GM21381 (cell line): Measurements from ENCODE around the gene ABCA10.
"Not testable (repeated sequence)": the region's sequence is repeated elsewhere in the genome, so short reads cannot be mapped to it uniquely, and the experiment has no call there.

Source experiments
- ATAC-seq: cut with Tn5 transposase; IDR thresholded peaks from one replicate; pipeline ENCODE4 v1.9.1; 2021; ENCODE audit warnings: mild to moderate bottlenecking, moderate library complexity; ENCODE audit not compliant: unreplicated experiment

ABCA10 gene

DNA sequence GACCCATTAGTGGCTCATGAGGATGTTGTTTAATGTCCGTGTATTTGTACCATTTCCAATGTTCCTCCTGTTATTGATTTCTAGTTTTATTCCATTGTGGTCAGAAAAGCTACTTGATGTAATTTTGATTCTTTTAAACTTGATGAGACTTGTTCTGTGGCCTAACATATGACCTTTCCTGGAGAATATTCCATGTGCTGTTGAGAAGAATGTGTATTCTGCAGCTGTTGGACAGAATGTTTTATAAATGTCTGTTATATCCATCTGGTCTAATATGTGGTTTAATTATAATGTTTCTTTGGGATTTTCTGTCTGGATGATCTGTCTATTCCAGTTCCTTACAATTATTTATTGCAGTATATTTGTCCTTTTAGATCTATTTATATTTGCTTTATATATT is 2.9 kb upstream of the ABCA10 start:
- ATAC-seq: no peak

DNA sequence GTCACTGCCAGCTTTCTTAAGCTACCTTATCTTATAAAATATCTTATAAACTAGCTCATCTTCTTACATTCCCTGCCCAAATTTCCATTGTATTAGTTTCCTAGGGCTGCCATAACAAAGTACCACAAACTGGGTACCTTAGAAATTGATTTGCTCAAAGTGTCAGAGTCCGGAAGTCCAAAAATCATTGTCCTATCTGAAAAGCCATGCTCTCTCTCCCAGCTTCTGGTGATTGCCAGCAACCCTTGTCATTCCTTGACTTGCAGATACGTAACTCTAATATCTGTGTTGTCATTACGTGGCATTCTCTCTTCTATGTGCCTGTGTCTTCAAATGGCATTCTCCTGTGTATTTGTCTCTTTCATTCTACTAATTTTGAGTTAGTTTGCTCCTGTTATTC is 2.3 kb upstream of the ABCA10 start:
- no peak for ATAC-seq

DNA sequence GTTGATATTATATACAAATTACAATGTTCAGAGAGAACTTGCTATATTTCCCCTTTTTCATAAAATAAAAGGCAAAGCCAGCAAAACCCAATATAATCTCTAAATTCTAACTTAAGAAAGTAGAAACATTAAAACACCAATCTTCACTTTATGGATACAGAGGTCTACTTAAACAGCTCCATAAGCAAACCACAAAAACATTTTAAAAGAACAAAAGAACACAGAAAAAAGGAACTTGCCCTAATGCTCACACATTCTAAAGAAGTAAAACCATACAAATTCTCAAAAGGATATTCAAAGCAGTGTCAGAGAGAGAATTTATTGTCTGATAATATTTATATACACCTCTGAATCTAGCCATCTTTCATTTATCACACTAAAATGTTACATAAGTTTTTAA is 606 bp downstream of the ABCA10 start:
- ATAC-seq: no peak

- ATAC-seq: no peak
These were observed 1.1 kb downstream of the ABCA10 start for GRCh38 chr17:69227541-69227940.

- peak; percentile 76 for ATAC-seq
These were observed 4.8 kb downstream of the ABCA10 start for GRCh38 chr17:69223809-69224208.

DNA sequence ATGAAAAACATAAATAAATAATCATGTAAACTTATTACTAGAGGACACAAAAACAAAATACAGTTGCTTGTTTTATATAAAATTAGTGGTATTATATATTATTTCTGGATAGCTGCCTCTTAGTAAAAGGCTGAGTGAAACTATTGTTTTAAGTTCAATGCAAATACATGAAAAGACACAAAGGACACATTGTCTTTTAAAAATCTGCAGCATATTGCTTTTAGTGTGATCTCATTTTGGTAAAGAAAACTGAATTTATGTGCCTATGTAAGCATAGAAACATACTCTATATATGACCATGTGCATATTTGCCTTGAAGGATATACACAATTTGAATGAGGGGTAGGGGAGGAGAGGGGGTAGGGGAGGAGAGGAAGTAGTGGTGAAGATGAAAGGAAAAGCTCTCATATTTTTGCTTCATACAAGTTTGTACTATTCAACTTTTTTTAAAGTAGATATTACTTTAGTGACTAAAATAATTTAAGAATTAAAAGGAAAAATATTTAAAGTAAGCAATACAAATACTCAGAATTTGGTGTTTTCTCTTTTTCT is 5.8 kb downstream of the ABCA10 start:
- ATAC-seq: no peak

DNA sequence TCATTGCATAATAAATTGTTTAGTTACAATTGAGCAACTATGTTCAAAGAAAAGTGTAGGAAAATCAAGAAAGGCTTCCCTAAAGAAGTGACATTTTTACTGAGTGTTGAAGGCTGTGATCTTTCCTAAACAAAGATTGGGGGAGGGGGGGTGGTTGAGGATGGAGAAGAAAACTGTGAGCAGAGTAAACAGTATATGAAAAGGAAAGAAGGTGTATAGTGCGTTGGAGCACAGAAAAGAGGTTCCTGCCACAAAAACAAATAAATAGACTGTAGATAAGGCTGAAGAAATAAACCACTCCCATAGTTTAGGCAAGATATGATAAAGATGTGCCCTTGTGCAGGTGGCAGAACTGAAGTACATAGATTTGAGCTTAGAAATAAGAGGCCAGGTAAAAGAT is 8.5 kb downstream of the ABCA10 start:
- no peak for ATAC-seq

- ATAC-seq: no peak
These were observed 9.6 kb downstream of the ABCA10 start for GRCh38 chr17:69218986-69219385.

- ATAC-seq: no peak
These were observed 15.4 kb downstream of the ABCA10 start for GRCh38 chr17:69213059-69213813.

GRCh38 chr17:69208640-69209039 is 20.0 kb downstream of the ABCA10 start:
- ATAC-seq: no peak

- no peak for ATAC-seq
These were observed 21.5 kb downstream of the ABCA10 start for GRCh38 chr17:69207151-69207550.

GRCh38 chr17:69198238-69198637 is 30.4 kb downstream of the ABCA10 start:
- no peak for ATAC-seq

DNA sequence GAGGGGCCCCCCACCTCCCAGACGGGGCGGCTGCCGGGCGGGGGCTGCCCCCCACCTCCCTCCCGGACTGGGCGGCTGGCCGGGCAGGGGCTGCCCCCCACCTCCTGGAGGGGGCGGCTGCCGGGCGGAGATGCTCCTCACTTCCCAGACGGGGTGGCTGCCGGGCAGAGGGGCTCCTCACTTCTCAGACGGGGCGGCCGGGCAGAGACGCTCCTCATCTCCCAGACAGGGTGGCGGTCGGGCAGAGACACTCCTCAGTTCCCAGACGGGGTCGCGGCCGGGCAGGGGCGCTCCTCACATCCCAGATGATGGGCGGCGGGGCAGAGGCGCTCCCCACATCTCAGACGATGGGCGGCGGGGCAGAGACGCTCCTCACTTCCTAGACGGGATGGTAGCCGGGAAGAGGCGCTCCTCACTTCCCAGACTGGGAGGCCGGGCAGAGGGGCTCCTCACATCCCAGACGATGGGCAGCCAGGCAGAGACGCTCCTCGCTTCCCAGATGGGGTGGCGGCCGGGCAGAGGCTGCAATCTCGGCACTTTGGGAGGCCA is 32.4 kb downstream of the ABCA10 start:
- not testable (repeated sequence) for ATAC-seq

- ATAC-seq: no peak
These were observed 35.9 kb downstream of the ABCA10 start for GRCh38 chr17:69192754-69193153.

DNA sequence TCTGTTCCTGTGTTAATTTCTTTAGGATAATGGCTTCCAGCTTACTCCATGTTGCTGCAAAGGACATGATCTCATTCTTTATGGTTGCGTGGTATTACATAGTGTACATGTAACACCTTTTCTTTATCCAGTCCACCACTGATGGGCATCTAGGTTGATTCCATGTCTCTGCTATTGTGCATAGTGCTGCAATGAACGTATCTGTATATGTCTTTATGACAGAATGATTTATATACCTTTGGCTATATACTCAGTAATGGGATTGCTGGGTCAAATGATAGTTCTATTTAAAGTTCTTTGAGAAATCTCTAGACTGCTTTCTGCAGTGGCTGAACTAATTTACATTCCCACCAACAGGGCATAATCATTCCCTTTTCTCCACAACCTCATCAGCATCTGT is 39.8 kb downstream of the ABCA10 start:
- ATAC-seq: no peak

GRCh38 chr17:69188064-69188463 is 40.6 kb downstream of the ABCA10 start:
- no peak for ATAC-seq

DNA sequence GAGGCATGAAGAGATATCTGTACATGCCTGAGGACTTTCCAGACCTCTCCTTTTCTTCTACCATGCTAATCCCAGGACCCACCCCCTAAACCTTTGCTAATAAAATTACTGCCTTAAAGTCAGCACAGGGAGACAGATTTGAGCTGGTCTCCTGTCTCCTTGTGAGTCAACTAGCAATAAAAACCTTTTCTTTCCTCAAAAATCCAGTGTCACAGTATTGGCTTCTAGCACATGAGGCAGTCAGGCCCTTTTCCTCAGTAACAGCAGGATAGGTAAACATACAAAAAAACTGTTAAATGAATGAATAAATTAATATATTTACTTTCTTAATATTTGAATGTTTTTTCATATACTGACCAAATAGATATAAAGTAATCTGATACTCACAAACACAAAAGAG is 41.3 kb downstream of the ABCA10 start:
- ATAC-seq: no peak

GRCh38 chr17:69179227-69179952 is 49.2 kb downstream of the ABCA10 start:
- ATAC-seq: no peak

GRCh38 chr17:69176457-69176795 is 52.2 kb downstream of the ABCA10 start:
- ATAC-seq: no peak

DNA sequence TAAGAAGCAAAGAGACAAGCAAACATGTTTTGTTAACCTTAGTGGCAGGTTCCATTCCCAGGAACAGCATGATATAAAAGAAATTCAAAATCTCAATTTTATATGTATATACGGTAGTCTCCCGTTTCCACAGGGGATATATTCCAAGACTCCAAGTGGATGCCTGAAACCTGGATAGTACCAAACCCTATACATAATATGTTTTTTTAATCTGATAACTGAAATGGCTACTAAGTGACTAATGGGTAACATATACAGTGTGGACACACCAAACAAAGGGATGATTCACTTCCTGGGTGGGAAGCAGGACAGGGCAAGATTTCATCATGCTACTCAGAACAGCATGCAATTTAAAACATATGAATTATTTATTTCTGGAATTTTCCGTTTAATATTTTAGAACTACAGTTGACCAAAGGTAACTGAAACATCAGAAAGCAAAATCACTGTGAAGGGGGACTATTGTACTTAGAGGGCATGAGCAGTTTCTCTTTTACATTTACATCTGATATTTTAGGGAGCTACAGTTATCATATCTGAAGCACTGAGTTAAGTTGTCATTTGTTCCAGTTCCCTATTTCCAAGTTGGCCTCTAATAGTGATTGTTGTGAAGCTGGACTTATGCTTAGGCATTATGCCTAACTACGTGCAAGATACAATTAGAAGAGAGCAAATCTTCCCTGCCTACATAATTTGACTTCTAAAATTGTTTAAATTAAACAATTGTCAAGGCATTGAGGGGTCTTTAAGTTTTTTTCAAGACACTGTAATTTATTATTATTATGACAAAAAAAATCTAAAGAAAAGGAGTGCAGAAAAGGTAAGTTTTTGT is 52.8 kb downstream of the ABCA10 start:
- no peak for ATAC-seq

GRCh38 chr17:69175262-69175624 is 53.4 kb downstream of the ABCA10 start:
- ATAC-seq: no peak
